SK-N-SH treated with all-trans-retinoic acid at 6 μM for 48 hours (cell line): Measurements from ENCODE around the gene ASCL3.

Experiments used
- CREB5 ChIP-seq: fragments of 250-450 bp; sonication (Bioruptor Pico); IDR thresholded peaks from 2 replicates; pipeline ENCODE4 v1.5.1; 2020; ENCODE audit warnings: low read depth, mild to moderate bottlenecking, moderate library complexity
- CSDC2 ChIP-seq: fragments of 250-450 bp; sonication (Bioruptor Pico); IDR thresholded peaks from 2 replicates; pipeline ENCODE4 v1.5.0; 2020; ENCODE audit warnings: mild to moderate bottlenecking, moderate library complexity
- CSRNP3 ChIP-seq: fragments of 250-450 bp; sonication (Bioruptor Pico); IDR thresholded peaks from 2 replicates; pipeline ENCODE4 v1.5.1; 2021; ENCODE audit warnings: mild to moderate bottlenecking, moderate library complexity
- OSR1 ChIP-seq: fragments of 250-450 bp; sonication (Bioruptor Pico); IDR thresholded peaks from 2 replicates; pipeline ENCODE4 v1.8.0; 2022; ENCODE audit warnings: moderate library complexity, mild to moderate bottlenecking, inconsistent platforms
- PATZ1 ChIP-seq: fragments of 250-450 bp; sonication (Bioruptor Pico); IDR thresholded peaks from 2 replicates; pipeline ENCODE4 v1.8.0; 2020; ENCODE audit warnings: mild to moderate bottlenecking, moderate library complexity, borderline replicate concordance
- RARB ChIP-seq: fragments of 250-450 bp; sonication (Bioruptor Pico); IDR thresholded peaks from 2 replicates; pipeline ENCODE4 v1.8.0; 2021; ENCODE audit warnings: mild to moderate bottlenecking, moderate library complexity
- ZC3H10 ChIP-seq: fragments of 250-450 bp; sonication (Bioruptor Pico); IDR thresholded peaks from 2 replicates; pipeline ENCODE4 v1.5.1; 2021; ENCODE audit warnings: mild to moderate bottlenecking, moderate library complexity
- ZFP3 ChIP-seq: fragments of 250-450 bp; sonication (Bioruptor Pico); IDR thresholded peaks from 2 replicates; pipeline ENCODE4 v1.5.0; 2020; ENCODE audit warnings: mild to moderate bottlenecking, moderate library complexity
- ZNF565 ChIP-seq: fragments of 450-650 bp; formaldehyde crosslinking; conservative IDR thresholded peaks from 2 replicates; pipeline ENCODE4 v1.5.0; 2020; ENCODE audit warnings: low read depth, mild to moderate bottlenecking, moderate library complexity

- no peak for TF ChIP-seq ZC3H10 (CRISPR knock-in tag)
- TF ChIP-seq RARB, result no peak
- no peak for TF ChIP-seq PATZ1
- TF ChIP-seq CREB5 (CRISPR knock-in tag), result no peak
- TF ChIP-seq OSR1 (CRISPR knock-in tag), result no peak
- no peak for TF ChIP-seq ZFP3
- no peak for TF ChIP-seq CSDC2
- TF ChIP-seq CSRNP3 (CRISPR knock-in tag), result no peak
- no peak for TF ChIP-seq ZNF565
Measured at GRCh38 chr11:8913961-8914660, 28.7 kb downstream of the ASCL3 start.
